Measurements from ENCODE around the gene PPP1R26. TPM values are rescaled to one million over a fixed set of nuclear protein-coding genes. Genes with fewer than 3 reads are reported as not detected.
A peak's percentile ranks its signal among the peaks of the same experiment; 100 is the strongest.
"Not testable (repeated sequence)": the region's sequence is repeated elsewhere in the genome, so short reads cannot be mapped to it uniquely, and the experiment has no call there.

PPP1R26 gene, protein sequence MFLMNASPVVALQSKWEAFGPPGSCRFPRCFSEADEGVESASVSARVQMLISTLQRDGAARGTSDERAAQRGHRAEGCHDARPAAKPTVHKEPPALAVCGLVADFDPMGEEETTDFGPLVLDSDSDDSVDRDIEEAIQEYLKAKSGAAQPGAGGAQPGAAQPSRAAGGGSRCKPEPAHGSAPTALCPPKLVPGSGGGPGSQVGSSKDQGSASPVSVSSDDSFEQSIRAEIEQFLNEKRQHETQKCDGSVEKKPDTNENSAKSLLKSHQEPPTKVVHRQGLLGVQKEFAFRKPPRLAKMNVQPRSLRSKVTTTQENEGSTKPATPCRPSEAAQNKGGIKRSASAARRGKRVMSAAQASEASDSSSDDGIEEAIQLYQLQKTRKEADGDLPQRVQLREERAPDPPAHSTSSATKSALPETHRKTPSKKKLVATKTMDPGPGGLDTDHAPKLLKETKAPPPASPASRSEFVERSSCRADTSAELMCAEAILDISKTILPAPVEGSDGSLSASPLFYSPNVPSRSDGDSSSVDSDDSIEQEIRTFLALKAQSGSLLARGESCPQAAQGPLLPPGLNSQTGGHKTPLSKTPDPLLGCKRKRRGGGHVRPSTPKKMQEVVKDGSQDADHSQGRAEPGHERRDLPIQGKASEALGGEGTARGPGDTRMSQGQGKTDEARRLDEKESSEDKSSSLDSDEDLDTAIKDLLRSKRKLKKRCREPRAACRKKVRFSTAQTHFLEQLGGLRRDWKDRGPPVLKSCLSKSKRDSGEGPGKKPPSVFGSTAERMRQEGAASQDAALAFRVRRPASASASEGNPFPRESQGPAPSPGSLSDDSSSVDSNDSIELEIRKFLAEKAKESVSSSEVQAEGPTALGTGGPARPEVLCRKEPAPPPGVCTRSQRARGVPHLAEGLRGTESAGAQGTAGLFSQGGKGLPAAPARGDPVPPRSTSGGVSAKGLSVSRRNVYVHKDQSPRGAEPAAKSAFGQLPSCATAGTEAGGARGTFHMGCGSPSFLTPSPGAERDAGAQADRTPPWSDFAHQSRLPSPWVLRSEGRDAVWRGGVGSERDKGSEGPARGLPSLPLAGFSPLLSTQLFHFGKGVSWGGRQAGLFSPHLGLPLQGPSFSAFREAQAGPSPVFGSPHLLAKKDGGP (N-terminal part only)
- total RNA-seq (2014; rRNA removed; shearing (Covaris generic); ENCODE audit: low replicate concordance) = 0.22 and 1.2 TPM in 2 replicates

DNA sequence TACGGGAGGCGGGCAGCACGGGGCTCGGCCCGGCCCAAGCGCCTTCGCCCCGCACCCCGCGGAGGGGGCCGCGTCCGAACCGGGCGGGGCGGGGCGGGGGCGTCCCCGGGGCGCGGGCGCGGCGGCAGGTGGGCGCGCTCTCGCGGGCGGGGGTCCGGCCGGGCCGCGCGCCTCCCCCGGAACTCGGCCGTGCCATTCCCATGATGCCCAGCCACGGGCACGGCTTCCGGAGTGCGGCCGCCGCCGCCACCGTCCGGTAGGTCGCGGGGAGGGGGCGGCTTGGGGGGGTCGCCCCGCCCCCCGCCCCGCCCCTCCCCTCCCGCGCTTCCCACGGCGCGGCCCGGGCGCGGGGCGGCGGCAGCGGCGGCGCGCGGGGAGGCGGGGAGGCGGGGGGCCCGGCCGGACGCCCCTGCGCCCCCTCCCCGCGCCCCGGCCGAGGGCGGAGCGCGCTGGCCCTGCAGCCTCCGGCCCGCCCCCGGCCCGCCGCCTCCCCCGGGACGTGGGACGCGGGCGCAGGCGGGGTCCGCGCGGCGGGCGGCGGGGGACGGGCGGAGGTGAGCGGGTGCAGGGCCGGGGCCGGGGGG, at the start of gene PPP1R26:
TSS of gene PPP1R26 (plus strand) at position 314 of the 584 bp plus-strand sequence. CDS start 4,729 bp downstream, outside the sequence.
- Histone ChIP-seq H3K27ac (ENCODE audit: low read length) (no peak within 1 kb of the TSS), H3K79me2 (ENCODE audit: low read length) (no peaks in the 10 kb centered on the region), H4K20me1 (ENCODE audit: insufficient read depth, low read depth, low read length) (no peaks in the 10 kb centered on the region), H3K36me3 (ENCODE audit: insufficient read depth, low read length) (no peaks in the 10 kb centered on the region), H3K4me1 (ENCODE audit: low read length) (peaks cover 19% of the 10 kb centered on the region), H3K9me2 (replicated peaks; ENCODE audit: insufficient read depth, low read length) (no peaks in the 10 kb centered on the region), H2AFZ (ENCODE audit: low read length) (no peak within 1 kb of the TSS), H3K4me2 (ENCODE audit: low read depth, low read length, poor library complexity, severe bottlenecking) (peak within 1 kb of the TSS; percentile 40), H3K9me3 (ENCODE audit: low read length) (no peaks in the 10 kb centered on the region), H3K27me3 (ENCODE audit: low read length) (no peaks in the 10 kb centered on the region), H3K4me3 (ENCODE audit: low read length) (peak within 1 kb of the TSS; percentile 45; the same call in 1 of the 2 replicates), H3K9ac (ENCODE audit: low read length) (no peak within 1 kb of the TSS; the same call in 1 of the 2 replicates)
- DNase-seq = no peak

DNA sequence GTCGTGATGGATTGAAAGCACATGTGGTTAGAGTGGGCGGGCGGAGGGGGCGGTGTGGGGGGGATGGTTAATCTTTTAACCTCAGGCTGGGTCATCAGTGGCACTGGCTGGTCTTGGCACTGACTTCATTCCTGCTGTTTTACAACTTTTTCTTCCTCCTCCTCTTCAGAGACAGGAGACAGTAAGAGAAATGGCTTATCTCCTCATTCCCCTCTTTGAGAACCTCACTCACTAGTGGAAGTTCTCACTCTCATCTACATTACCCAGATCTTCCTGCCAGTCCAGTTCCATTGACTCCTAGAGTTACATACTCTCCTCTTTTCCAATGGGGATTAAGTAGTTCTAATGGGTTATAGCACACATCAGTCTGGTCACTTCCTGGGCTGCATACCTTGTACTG, 42.3 kb upstream of the PPP1R26 start:
- H3K9ac ChIP-seq (ENCODE audit: low read length) = no peak overlapping the region
- no peak overlapping the region for H3K27ac ChIP-seq (ENCODE audit: low read length)
- no peaks in the 10 kb centered on the region for H3K9me2 ChIP-seq (replicated peaks; ENCODE audit: insufficient read depth, low read length)
- H3K79me2 ChIP-seq (ENCODE audit: low read length) = no peaks in the 10 kb centered on the region
- no peak overlapping the region for H3K4me2 ChIP-seq (ENCODE audit: low read depth, low read length, poor library complexity, severe bottlenecking)
- no peaks in the 10 kb centered on the region for H3K9me3 ChIP-seq (ENCODE audit: low read length)
- 0 out of 2 replicates have a peak, but pooled peaks cover 2% of the 10 kb centered on the region for H3K27me3 ChIP-seq (ENCODE audit: low read length)
- no peaks in the 10 kb centered on the region for H3K4me1 ChIP-seq (ENCODE audit: low read length)
- no peak overlapping the region for H3K4me3 ChIP-seq (ENCODE audit: low read length)
- no peak overlapping the region for H2AFZ ChIP-seq (ENCODE audit: low read length)
- no peaks in the 10 kb centered on the region for H4K20me1 ChIP-seq (ENCODE audit: insufficient read depth, low read depth, low read length)
- H3K36me3 ChIP-seq (ENCODE audit: insufficient read depth, low read length) = no peaks in the 10 kb centered on the region
- DNase-seq = no peak

GRCh38 chr9:135437696-135438095, 41.9 kb upstream of the PPP1R26 start:
- not testable (repeated sequence) for H3K9me3 ChIP-seq (ENCODE audit: low read length); H3K27ac ChIP-seq (ENCODE audit: low read length); H3K36me3 ChIP-seq (ENCODE audit: insufficient read depth, low read length); H2AFZ ChIP-seq (ENCODE audit: low read length); H3K9ac ChIP-seq (ENCODE audit: low read length); H3K9me2 ChIP-seq (replicated peaks; ENCODE audit: insufficient read depth, low read length); H3K4me1 ChIP-seq (ENCODE audit: low read length); H3K79me2 ChIP-seq (ENCODE audit: low read length); H3K4me2 ChIP-seq (ENCODE audit: low read depth, low read length, poor library complexity, severe bottlenecking); H4K20me1 ChIP-seq (ENCODE audit: insufficient read depth, low read depth, low read length); H3K4me3 ChIP-seq (ENCODE audit: low read length); H3K27me3 ChIP-seq (ENCODE audit: low read length); DNase-seq

DNA sequence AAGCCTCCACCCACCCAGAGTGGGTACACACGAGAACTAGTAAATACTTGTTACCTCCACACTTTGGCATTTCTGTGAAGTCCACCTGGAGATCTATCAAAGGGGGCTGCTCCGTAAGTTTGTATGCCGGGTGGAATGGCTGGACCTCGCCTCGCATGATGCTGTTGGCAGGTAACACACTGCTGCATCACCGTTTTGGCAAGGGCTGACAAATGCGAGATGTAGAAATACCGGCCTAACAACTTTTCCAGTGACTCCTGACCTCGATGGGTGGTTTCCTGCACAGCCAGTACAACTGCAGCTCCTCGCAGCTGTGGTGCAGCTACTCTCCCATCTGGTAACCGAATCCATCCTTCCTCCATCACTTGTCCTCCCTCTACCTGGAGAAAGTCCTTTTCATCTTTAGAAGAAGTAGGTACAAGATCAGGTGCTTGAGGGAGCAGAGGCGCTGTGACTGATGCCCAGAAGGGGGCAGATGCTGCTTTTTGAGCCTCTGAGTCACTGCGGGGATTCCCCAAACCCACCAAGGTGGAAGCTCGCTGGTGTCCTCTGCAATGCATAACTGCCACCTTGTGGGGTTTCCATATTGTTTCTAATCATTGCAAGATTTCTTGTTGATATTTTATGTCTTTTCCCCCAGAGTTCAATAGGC, 40.9 kb upstream of the PPP1R26 start:
- not testable (repeated sequence) for H3K27me3 ChIP-seq (ENCODE audit: low read length); H3K79me2 ChIP-seq (ENCODE audit: low read length); H3K9ac ChIP-seq (ENCODE audit: low read length); H3K27ac ChIP-seq (ENCODE audit: low read length); H2AFZ ChIP-seq (ENCODE audit: low read length); H4K20me1 ChIP-seq (ENCODE audit: insufficient read depth, low read depth, low read length); H3K36me3 ChIP-seq (ENCODE audit: insufficient read depth, low read length); H3K4me3 ChIP-seq (ENCODE audit: low read length); H3K9me3 ChIP-seq (ENCODE audit: low read length); H3K4me2 ChIP-seq (ENCODE audit: low read depth, low read length, poor library complexity, severe bottlenecking); H3K4me1 ChIP-seq (ENCODE audit: low read length); H3K9me2 ChIP-seq (replicated peaks; ENCODE audit: insufficient read depth, low read length)
- DNase-seq = peak; percentile 49

GRCh38 chr9:135439514-135439913, 40.1 kb upstream of the PPP1R26 start:
- not testable (repeated sequence) for H3K9ac ChIP-seq (ENCODE audit: low read length); H2AFZ ChIP-seq (ENCODE audit: low read length); H3K79me2 ChIP-seq (ENCODE audit: low read length); DNase-seq; H3K9me3 ChIP-seq (ENCODE audit: low read length); H3K4me3 ChIP-seq (ENCODE audit: low read length); H3K4me2 ChIP-seq (ENCODE audit: low read depth, low read length, poor library complexity, severe bottlenecking); H3K4me1 ChIP-seq (ENCODE audit: low read length); H3K9me2 ChIP-seq (replicated peaks; ENCODE audit: insufficient read depth, low read length); H3K36me3 ChIP-seq (ENCODE audit: insufficient read depth, low read length); H3K27me3 ChIP-seq (ENCODE audit: low read length); H4K20me1 ChIP-seq (ENCODE audit: insufficient read depth, low read depth, low read length); H3K27ac ChIP-seq (ENCODE audit: low read length)

GRCh38 chr9:135439916-135440315, 39.7 kb upstream of the PPP1R26 start:
- H2AFZ ChIP-seq (ENCODE audit: low read length) = no peak overlapping the region

DNA sequence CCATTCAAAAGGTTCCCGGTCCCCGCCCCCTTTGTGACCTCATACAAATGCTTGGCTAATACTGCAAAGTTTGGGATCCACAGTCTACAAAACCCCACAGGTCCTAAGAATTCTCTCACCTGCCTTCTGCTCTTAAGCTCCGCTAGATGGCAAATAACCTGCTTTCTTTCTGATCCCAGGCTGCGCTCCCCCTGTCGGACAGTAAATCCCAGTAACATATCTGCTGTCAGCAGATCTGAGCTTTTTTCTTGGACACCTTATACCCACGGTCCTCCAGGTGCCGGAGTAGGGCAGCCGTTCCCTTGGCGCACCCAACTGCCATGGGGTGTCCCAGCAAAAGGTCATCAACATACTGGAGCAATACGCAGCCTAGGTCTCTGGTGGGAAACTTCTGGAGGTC, 39.0 kb upstream of the PPP1R26 start:
- no peak overlapping the region for H3K4me2 ChIP-seq (ENCODE audit: low read depth, low read length, poor library complexity, severe bottlenecking)
- no peaks in the 10 kb centered on the region for H3K36me3 ChIP-seq (ENCODE audit: insufficient read depth, low read length)
- no peak for DNase-seq
- H3K4me3 ChIP-seq (ENCODE audit: low read length) = no peak overlapping the region
- H3K9me2 ChIP-seq (replicated peaks; ENCODE audit: insufficient read depth, low read length) = no peaks in the 10 kb centered on the region
- no peak overlapping the region for H3K9ac ChIP-seq (ENCODE audit: low read length)
- no peaks in the 10 kb centered on the region for H4K20me1 ChIP-seq (ENCODE audit: insufficient read depth, low read depth, low read length)
- no peaks in the 10 kb centered on the region for H3K9me3 ChIP-seq (ENCODE audit: low read length)
- no peaks in the 10 kb centered on the region for H3K4me1 ChIP-seq (ENCODE audit: low read length)
- H2AFZ ChIP-seq (ENCODE audit: low read length) = no peak overlapping the region
- H3K79me2 ChIP-seq (ENCODE audit: low read length) = no peaks in the 10 kb centered on the region
- no peak overlapping the region for H3K27ac ChIP-seq (ENCODE audit: low read length)
- H3K27me3 ChIP-seq (ENCODE audit: low read length) = 0 out of 2 replicates have a peak, but pooled peaks cover 2% of the 10 kb centered on the region

More at GRCh38 chr9:135439916-135440315, 39.7 kb upstream of the PPP1R26 start:
- Histone ChIP-seq H3K4me2 (ENCODE audit: low read depth, low read length, poor library complexity, severe bottlenecking) (no peak overlapping the region), H3K4me1 (ENCODE audit: low read length) (no peaks in the 10 kb centered on the region), H3K9ac (ENCODE audit: low read length) (no peak overlapping the region), H3K27ac (ENCODE audit: low read length) (no peak overlapping the region), H3K4me3 (ENCODE audit: low read length) (no peak overlapping the region), H3K9me3 (ENCODE audit: low read length) (no peaks in the 10 kb centered on the region), H3K27me3 (ENCODE audit: low read length) (0 out of 2 replicates have a peak, but pooled peaks cover 2% of the 10 kb centered on the region), H3K36me3 (ENCODE audit: insufficient read depth, low read length) (no peaks in the 10 kb centered on the region), H3K79me2 (ENCODE audit: low read length) (no peaks in the 10 kb centered on the region), H4K20me1 (ENCODE audit: insufficient read depth, low read depth, low read length) (no peaks in the 10 kb centered on the region), H3K9me2 (replicated peaks; ENCODE audit: insufficient read depth, low read length) (no peaks in the 10 kb centered on the region)
- no peak for DNase-seq
